ENCODE results near the gene CSTPP1.

CSTPP1 gene

GRCh38 chr11:47186700-47187695 is 250.4 kb downstream of the CSTPP1 start:
- H3K4me1 ChIP-seq (ENCODE audit: insufficient read depth, low read length, severe bottlenecking): peaks cover 16% of the 10 kb centered on the region
- TF ChIP-seq EZH2 (IDR thresholded peaks at IDR 0.05; ENCODE audit: borderline replicate concordance, low read length) (no peak), CTCF (IDR thresholded peaks at IDR 0.05; ENCODE audit: low read length) (no peak)
- no peaks in the 10 kb centered on the region for H3K9me2 ChIP-seq (ENCODE audit: low read depth, low read length)
- peak overlapping the region; percentile 55 for H3K4me3 ChIP-seq (ENCODE audit: low read depth, low read length, poor library complexity, severe bottlenecking)
- no peak overlapping the region for H2AFZ ChIP-seq (ENCODE audit: low read length)
- peak overlapping the region; percentile 28; the same call in 1 of the 2 replicates for H3K9ac ChIP-seq (ENCODE audit: low read length)
- peaks cover 10% of the 10 kb centered on the region; the same call in 1 of the 2 replicates for H3K27me3 ChIP-seq (ENCODE audit: insufficient read depth, low read length)
- no peak overlapping the region for H3K27ac ChIP-seq (ENCODE audit: low read depth, low read length, poor library complexity, severe bottlenecking)
- no peaks in the 10 kb centered on the region for H3K79me2 ChIP-seq (ENCODE audit: insufficient read depth, low read length)
- no peaks in the 10 kb centered on the region for H4K20me1 ChIP-seq (ENCODE audit: insufficient read depth, low read length)
- H3K4me2 ChIP-seq (ENCODE audit: low read length): peak overlapping the region; percentile 72
- no peaks in the 10 kb centered on the region for H3K36me3 ChIP-seq (ENCODE audit: insufficient read depth, low read length)
- no peaks in the 10 kb centered on the region for H3F3A ChIP-seq (ENCODE audit: insufficient read depth, low read length)
- H3K9me3 ChIP-seq (ENCODE audit: low read length): no peaks in the 10 kb centered on the region

- Histone ChIP-seq H3K4me3 (ENCODE audit: low read depth, low read length, poor library complexity, severe bottlenecking) (no peak overlapping the region), H4K20me1 (ENCODE audit: insufficient read depth, low read length) (no peaks in the 10 kb centered on the region), H3K4me1 (ENCODE audit: insufficient read depth, low read length, severe bottlenecking) (peaks cover 16% of the 10 kb centered on the region), H3K27ac (ENCODE audit: low read depth, low read length, poor library complexity, severe bottlenecking) (no peak overlapping the region), H3K9me2 (ENCODE audit: low read depth, low read length) (no peaks in the 10 kb centered on the region), H3K9ac (ENCODE audit: low read length) (no peak overlapping the region), H2AFZ (ENCODE audit: low read length) (no peak overlapping the region), H3K4me2 (ENCODE audit: low read length) (peak overlapping the region; percentile 72; the same call in 1 of the 2 replicates), H3F3A (ENCODE audit: insufficient read depth, low read length) (no peaks in the 10 kb centered on the region), H3K79me2 (ENCODE audit: insufficient read depth, low read length) (no peaks in the 10 kb centered on the region), H3K27me3 (ENCODE audit: insufficient read depth, low read length) (peaks cover 10% of the 10 kb centered on the region; the same call in 1 of the 2 replicates), H3K36me3 (ENCODE audit: insufficient read depth, low read length) (no peaks in the 10 kb centered on the region), H3K9me3 (ENCODE audit: low read length) (no peaks in the 10 kb centered on the region)
- TF ChIP-seq CTCF (IDR thresholded peaks at IDR 0.05; ENCODE audit: low read length) (no peak), EZH2 (IDR thresholded peaks at IDR 0.05; ENCODE audit: borderline replicate concordance, low read length) (no peak)
Measured at GRCh38 chr11:47187723-47188122, 251.2 kb downstream of the CSTPP1 start.

- Histone ChIP-seq H3K4me1 (ENCODE audit: insufficient read depth, low read length, severe bottlenecking) (peaks cover 16% of the 10 kb centered on the region), H3K79me2 (ENCODE audit: insufficient read depth, low read length) (no peaks in the 10 kb centered on the region), H3K9me2 (ENCODE audit: low read depth, low read length) (no peaks in the 10 kb centered on the region), H4K20me1 (ENCODE audit: insufficient read depth, low read length) (no peaks in the 10 kb centered on the region), H3K4me3 (ENCODE audit: low read depth, low read length, poor library complexity, severe bottlenecking) (no peak overlapping the region), H3K27me3 (ENCODE audit: insufficient read depth, low read length) (peaks cover 10% of the 10 kb centered on the region; the same call in 1 of the 2 replicates), H3K36me3 (ENCODE audit: insufficient read depth, low read length) (no peaks in the 10 kb centered on the region), H3K9me3 (ENCODE audit: low read length) (no peaks in the 10 kb centered on the region), H3K9ac (ENCODE audit: low read length) (no peak overlapping the region), H3K4me2 (ENCODE audit: low read length) (no peak overlapping the region), H3F3A (ENCODE audit: insufficient read depth, low read length) (no peaks in the 10 kb centered on the region), H3K27ac (ENCODE audit: low read depth, low read length, poor library complexity, severe bottlenecking) (no peak overlapping the region), H2AFZ (ENCODE audit: low read length) (no peak overlapping the region)
- TF ChIP-seq CTCF (IDR thresholded peaks at IDR 0.05; ENCODE audit: low read length): no peak
- TF ChIP-seq EZH2 (IDR thresholded peaks at IDR 0.05; ENCODE audit: borderline replicate concordance, low read length): no peak
Measured at GRCh38 chr11:47188259-47188658, 251.7 kb downstream of the CSTPP1 start.

Data from OCI-LY1 (cell line).